ENCODE results near the gene DOCK2. TPM values are rescaled to one million over a fixed set of nuclear protein-coding genes. Genes with fewer than 3 reads are reported as not detected.

The DOCK2 gene
- total RNA-seq, 4 donors from 2014 or later: 2.0 to 17.4 (median 7.5) TPM

DNA sequence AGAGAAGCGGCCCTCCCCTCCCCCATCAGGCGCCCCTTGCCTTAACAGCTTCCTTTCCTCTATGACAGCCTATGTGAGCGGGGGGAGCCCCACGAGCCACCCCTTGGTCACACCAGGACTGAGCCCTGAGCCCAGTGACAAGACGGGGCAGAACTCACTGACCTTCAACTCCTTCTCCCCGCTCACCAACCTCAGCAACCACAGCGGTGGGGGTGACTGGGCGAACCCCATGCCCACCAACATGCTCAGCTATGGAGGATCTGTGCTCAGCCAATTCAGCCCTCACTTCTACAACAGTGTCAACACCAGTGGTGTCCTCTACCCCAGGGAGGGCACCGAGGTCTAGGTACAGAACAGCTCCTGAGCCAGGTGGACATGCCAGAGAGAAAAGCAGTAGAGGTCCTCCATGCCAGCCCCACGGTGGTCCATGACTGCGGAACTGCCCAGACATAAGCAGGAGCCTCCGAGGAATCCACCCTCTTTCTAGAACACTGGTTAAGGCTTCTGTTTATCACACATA, 471.3 kb downstream of the DOCK2 start:
- Histone ChIP-seq H3K27ac (no peak overlapping the region), H3K9me3 (no peaks in the 10 kb centered on the region), H3K36me3 (no peaks in the 10 kb centered on the region), H3K27me3 (no peaks in the 10 kb centered on the region), H3K4me3 (no peak overlapping the region), H3K4me1 (no peaks in the 10 kb centered on the region)
- DNase-seq: no peak
- intact Hi-C loops (cut with DNase I; ENCODE audit: low total_unique reads): no loop called here
- TF ChIP-seq POLR2A (IDR thresholded peaks at IDR 0.05) (no peak), CTCF (IDR thresholded peaks at IDR 0.05) (no peak)

GRCh38 chr5:170109059-170110031, 472.3 kb downstream of the DOCK2 start:
- Histone ChIP-seq H3K4me1 (no peaks in the 10 kb centered on the region), H3K27me3 (no peaks in the 10 kb centered on the region), H3K27ac (no peak overlapping the region), H3K9me3 (no peaks in the 10 kb centered on the region), H3K36me3 (no peaks in the 10 kb centered on the region), H3K4me3 (no peak overlapping the region)
- intact Hi-C loops (cut with DNase I; ENCODE audit: low total_unique reads): no loop called here
- TF ChIP-seq POLR2A (IDR thresholded peaks at IDR 0.05) (no peak), CTCF (IDR thresholded peaks at IDR 0.05) (no peak)
- DNase-seq: no peak

DNA sequence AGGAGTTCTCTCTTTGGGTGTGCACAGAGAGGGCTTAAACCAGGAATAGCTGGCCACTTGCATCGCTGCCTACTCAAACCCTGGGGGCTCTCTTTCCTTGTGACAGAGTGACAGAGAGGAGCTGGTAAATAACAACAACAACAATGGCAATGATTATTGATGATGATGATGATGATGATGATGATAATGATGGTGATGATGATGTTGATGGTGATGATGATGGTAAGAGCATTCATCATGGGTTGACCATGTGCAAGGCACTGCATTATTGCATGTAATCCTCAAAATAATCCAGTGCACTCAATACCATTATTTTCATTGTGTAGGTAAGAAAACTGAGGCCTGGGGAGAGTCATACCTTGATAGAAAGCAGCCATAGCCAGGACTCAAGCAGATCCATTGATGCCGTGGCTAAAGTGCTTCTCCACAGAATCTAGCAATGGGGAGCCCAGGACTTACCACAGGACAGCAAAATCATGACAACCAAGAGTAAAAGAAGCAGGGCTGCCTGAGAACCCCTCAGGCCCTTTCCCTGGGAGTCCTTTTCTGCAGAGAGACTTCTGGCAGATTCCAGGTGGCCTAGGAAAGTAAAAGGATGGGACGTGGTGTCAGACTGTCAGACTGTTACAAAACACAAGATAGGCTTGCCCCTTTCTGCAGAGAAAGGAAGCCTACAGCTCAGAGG, 473.5 kb downstream of the DOCK2 start:
- no peak overlapping the region for H3K4me3 ChIP-seq
- no peak overlapping the region for H3K27ac ChIP-seq
- H3K27me3 ChIP-seq: no peaks in the 10 kb centered on the region
- no peaks in the 10 kb centered on the region for H3K9me3 ChIP-seq
- no peaks in the 10 kb centered on the region for H3K4me1 ChIP-seq
- TF ChIP-seq POLR2A (IDR thresholded peaks at IDR 0.05): no peak
- TF ChIP-seq CTCF (IDR thresholded peaks at IDR 0.05): no peak
- H3K36me3 ChIP-seq: no peaks in the 10 kb centered on the region
- intact Hi-C loops (cut with DNase I; ENCODE audit: low total_unique reads): no loop called here
- no peak for DNase-seq

DNA sequence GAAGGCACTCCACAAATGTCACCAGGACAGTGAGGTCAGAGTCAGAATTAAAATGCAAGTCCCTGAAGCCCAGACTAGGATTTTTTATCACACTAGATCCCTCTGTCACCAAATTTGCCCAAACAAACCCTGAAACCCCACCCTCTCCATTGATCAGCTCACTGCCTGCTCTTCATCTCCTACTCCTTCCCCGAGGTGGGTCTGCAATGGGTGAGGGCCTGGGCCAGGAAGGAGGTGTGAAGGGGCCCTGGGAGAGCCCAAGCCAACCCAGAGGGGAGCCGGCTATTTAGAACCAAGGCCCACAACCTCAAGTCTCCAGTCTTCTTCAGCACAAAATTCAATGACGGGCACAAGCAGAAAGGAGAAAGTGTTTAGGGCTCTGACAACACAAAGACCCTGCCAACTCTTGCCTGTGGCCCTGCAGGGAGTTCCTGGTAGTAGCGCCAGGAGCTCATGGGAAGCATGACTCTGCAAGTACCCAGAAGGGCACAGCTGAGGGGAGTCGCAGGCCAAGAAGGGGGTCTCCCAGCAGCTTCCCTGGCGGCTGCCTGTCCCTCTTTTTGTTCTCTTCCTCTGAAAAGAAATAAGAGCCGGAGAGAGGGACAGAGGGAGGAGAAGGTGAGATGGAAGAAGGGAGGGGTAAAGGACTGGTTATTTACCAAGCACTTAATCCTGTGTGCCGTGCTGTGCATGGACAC, 474.2 kb downstream of the DOCK2 start:
- no peaks in the 10 kb centered on the region for H3K27me3 ChIP-seq
- intact Hi-C loops (cut with DNase I; ENCODE audit: low total_unique reads): no loop called here
- H3K27ac ChIP-seq: no peak overlapping the region
- no peak for DNase-seq
- H3K9me3 ChIP-seq: no peaks in the 10 kb centered on the region
- H3K4me1 ChIP-seq: no peaks in the 10 kb centered on the region
- no peak overlapping the region for H3K4me3 ChIP-seq
- TF ChIP-seq CTCF (IDR thresholded peaks at IDR 0.05): no peak
- TF ChIP-seq POLR2A (IDR thresholded peaks at IDR 0.05): no peak
- no peaks in the 10 kb centered on the region for H3K36me3 ChIP-seq

All from uterus (tissue), 4 donors.